HG03457 (cell line): ENCODE results near the gene MAD1L1.
"Not testable (repeated sequence)": the region's sequence is repeated elsewhere in the genome, so short reads cannot be mapped to it uniquely, and the experiment has no call there.

Source experiments
- ATAC-seq: cut with Tn5 transposase; IDR thresholded peaks from one replicate; pipeline ENCODE4 v1.9.1; 2021; ENCODE audit warnings: moderate number of reproducible peaks; ENCODE audit not compliant: unreplicated experiment

The MAD1L1 gene

DNA sequence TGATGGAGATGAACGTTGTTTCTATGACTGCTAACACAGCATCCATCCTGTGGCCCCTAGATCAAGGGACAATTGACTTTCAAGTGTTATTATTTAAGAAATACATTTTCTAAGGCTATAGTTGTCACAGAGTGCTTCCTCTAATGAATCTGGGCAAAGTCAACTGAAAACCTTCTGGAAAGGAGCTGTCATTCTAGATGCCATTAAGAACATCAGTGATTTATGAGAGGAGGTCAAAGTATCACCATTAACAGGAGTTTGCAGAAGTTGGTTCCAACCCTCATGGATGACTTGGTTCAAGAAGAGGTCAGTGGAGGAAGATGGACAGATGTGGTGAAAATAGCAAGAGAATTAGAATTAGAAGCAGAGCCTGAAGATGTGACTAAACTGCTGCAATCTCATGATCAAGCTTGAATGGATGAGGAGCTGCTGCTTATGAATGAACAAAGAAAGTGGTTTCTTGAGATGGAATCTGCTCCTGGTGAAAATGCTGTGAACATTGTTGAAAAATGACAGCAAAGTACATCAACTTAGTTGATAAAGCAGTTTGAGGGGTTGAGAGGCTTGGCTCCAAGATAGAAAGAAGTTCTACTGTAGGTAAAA lies 400.7 kb downstream of the MAD1L1 start:
- not testable (repeated sequence) for ATAC-seq

DNA sequence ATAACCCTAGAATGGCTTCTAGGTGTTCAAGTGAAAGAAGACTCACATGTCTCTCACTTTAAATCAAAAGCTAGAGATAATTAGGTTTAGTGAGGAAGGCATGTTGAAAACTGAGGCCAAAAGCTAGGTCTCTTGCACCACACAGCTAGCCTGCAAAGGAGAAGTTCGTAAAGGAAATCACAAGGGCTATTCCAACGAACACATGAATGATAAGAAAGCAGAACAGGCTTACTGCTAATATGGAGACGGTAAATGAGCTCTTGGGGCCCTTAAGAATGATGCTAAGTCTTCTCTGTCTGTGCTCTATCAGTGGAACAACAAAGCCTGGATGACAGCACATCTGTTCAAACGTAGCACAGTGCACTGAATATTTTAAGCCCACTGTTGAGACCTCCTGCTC lies 401.3 kb downstream of the MAD1L1 start:
- ATAC-seq: not testable (repeated sequence)

DNA sequence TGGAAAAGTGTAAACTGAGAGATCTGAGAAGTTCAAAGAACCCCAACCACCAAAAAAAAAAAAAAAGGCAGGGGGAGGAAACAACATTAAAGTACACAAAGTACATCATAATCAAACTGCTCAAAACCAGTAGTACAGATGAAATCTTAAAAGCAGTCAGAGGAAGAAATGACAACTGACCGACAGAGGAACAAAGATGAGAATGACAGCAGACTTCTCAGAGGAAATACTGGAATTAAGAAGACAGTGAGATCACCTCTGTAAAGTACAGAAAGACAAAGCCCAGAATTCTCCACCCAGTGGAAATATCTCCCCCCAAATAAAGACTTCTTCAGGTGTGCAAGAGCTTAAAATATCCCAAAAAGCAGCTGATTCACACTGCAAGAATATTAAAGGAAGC lies 403.1 kb downstream of the MAD1L1 start:
- not testable (repeated sequence) for ATAC-seq

DNA sequence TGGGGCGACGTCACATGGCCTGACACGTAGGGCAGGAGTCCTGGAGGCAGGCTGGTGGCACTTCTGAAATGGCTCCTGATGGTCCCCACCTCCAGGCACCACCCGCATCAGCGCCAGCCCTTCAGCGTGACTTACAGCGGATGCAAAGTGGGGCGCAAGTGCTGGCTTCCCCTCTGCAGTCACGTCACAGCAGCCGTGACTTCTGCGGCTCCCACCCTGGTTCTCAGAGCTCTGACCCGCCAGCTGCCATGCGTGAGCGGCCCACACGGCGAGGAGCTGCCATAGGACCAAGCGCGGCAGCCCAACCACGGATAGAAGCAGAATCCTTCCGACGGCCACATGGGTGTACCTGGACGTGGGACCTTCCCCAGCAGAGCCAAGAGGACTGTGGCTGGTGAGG lies 403.6 kb downstream of the MAD1L1 start:
- no peak for ATAC-seq

DNA sequence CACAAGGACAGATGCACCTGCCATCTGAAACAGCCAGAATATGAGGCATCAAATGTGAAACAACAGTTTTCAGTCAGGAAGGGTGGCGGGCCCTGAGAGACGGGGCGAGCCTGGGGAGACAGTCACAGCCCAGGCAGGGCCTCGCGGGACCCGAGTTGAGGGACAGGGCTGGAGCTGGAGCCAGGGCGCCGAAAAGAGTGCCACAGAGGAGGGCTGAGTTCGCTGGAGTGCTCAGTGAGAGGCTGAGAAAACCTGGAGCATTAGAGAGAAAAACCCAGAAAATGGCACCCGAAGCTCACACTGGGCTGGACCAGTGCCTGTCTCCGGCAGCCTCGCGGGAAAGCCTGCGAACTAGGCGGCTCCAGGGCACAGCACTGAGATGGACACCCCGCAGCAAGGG lies 404.6 kb downstream of the MAD1L1 start:
- not testable (repeated sequence) for ATAC-seq

DNA sequence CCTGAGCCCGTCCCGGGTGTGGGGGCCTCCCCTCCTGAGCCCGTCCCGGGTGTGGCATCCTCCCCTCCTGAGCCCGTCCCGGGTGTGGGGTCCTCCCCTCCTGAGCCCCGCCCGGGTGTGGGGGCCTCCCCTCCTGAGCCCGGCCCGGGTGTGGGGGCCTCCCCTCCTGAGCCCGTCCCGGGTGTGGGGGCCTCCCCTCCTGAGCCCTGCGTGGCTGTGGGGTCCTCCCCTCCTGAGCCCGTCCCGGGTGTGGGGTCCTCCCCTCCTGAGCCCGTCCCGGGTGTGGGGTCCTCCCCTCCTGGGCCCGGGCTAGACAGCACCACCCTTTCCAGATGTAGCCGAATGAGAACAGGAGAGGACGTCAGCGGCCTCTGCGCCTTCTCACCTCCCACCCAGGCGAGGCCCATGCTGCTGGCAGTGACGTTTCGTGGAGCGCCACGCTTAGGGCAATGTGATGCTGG lies 405.2 kb downstream of the MAD1L1 start:
- not testable (repeated sequence) for ATAC-seq

DNA sequence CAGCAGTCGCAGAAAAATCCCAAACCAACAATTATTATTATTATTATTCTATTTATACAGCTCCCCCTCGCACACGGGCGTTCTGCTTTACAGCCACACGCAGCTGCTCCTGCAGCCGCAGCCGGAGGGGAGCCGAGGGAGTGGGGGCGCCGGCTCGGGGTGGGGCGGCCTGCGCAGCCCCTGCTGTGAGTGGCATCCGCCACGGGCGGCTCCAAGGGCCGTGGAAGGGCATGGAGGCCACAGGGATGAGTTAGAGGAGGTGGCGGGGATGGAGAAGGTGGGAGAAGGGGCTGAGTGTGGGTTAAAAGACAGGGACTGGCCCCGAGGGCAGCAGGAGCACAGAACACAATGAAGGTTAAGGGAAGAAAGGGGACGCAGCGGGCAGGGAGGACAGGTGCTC lies 405.8 kb downstream of the MAD1L1 start:
- ATAC-seq: not testable (repeated sequence)

DNA sequence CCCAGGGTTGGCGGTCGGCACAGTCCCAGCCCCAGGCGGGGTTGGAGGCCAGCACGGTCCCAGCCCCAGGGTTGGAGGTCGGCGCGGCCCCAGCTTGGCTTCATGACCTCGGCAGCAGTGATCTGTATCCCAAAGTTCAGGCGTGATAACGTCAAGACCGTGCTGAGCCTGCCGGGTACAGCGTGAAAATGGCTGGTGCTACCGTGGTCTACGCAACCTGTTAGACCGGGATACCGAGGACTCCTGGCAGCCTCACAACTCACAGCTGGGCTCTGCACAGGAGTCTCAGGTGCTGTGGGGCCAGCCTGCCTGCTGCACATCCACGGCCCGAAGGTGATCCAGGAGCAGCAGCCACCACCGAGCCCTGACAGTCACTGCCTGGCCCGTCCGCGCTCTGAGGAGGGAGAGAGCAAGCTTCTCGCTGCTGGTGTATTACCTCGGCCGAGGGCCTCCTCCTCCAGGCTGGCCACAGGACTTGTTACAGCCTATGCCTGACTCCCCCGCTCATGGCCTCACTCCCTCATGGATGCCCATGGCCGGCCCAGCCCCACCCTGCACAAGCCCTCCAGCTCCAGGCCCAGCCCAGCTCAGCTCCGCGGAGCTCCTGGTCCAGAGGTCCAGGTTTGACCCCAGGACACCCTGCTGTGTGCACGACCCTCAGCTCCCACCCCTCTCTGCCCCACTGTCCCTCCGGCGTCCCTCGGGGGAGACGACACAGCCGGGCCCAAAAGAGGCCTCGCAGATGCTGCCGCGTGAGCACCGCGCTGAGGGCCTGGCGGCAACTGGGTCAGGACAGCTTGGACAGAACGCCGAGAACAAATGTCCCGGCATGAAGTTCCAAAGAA lies 406.6 kb downstream of the MAD1L1 start:
- no peak for ATAC-seq

DNA sequence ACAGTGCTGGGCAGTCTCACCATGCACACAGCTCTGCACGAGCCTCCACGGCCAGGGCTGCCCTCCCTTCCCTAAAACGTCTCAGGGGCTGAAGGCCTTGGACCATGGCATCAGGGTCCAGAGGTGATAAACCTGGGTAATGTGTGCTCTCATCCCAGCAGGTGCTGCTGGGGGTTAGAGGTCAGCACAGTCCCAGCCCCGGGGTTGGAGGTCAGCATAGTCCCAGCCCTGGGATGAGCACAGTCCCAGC lies 407.2 kb downstream of the MAD1L1 start:
- not testable (repeated sequence) for ATAC-seq

DNA sequence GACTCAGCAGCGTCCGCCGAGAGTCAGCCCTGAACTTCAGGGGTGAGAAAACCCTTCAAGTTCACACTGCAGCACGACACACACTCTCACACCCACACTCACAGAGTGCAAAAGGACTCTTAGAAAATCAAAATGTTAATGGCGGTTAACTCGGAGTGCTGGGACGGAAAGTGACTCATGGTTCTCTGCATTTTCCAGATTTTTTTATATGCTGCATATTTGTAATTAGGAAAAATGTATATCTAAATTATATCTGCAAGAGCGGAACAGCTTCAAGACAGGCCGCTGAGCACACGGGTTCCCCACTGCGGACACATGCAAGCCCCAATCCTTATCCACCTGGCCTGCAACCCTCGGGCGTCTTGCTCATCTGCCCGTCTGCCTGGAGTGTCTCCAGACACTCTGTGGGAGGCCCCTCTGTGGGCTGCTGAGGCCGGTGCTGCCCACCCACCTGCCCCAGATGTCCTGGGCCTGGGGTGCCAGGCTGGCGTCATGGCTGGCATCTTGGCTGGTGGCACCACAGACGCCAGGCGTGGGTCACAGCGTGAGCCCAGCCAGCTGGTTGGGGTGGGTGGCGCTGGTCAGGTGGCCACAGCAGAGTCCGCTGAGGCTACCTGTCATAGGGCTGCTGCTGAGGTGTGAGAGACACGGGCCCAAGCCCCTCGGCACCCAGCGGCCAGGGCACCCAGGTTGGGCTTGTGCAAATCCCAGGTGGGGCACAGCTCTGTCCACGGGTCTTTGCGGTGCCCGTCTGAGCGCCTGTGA lies 407.7 kb downstream of the MAD1L1 start:
- not testable (repeated sequence) for ATAC-seq

DNA sequence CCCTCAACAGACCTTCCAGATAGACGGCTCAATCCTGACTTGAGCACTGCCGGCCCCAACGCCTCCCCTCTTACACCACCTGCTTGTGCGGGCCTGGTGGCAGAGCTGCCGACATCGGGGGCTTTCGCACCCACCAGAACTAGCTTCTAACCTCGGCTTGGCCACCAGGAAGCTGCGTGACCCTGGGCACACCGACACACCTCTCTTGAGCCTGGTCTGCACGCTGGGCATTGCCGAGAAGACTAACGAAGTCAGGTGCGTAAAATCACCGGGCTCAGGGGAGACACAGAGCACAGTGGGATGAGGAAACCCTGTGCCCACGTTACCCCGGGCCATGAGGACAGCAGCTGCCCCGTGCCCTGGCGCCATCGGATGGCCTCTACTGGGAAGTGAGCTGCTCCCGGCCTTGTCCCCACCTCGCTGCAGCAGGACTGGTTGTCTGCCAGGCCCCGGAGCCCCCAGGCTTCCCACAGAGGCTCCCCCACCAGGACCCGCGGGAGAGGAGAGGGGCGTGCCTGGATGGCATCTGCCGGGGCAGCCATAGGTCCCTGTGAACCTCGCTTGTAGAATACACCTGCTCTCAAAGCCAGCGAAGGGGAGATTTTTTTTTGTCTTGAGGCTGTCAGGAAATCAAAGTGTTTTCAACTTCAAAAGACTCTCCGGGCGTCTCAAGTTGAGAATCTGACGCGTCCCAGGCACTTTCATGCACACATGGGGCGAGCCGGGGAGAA lies 408.4 kb downstream of the MAD1L1 start:
- ATAC-seq: not testable (repeated sequence)

DNA sequence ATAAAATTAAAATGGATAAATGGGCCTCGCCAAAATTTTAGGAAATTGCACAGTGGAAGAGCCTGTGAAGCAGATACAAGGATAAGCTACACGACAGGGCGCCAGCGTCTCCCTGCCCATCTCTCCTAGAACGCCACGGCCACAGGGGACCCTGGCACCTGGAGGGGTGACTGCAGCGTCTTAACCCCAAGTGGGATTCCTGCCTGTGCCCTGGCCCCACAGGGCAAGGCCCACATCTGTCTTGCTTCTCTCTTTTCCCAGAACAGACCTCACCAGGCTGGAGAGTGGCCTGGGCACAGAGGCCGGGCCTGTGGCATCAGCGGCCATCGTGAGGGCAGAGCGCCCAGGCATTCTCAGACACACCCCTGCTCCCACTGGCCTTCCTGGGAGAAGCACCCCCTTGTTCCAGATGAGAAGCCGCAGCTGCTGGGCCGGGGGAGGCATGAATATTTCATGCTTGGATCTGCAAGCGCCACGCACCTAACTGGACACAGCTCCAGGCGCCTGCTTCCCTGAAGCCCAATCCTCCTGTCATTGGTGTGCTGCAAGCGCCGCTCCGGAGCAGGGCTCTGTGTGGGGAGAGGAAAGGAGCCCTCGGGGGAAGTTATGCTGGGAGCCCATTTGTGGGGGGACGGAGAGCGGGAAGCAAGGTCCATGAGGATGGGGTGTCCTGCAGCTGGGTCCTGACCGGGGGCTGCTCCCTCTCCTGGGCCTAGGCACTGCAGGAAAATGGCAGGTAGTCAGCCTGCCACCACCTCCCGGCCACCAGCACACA lies 409.2 kb downstream of the MAD1L1 start:
- ATAC-seq: no peak

DNA sequence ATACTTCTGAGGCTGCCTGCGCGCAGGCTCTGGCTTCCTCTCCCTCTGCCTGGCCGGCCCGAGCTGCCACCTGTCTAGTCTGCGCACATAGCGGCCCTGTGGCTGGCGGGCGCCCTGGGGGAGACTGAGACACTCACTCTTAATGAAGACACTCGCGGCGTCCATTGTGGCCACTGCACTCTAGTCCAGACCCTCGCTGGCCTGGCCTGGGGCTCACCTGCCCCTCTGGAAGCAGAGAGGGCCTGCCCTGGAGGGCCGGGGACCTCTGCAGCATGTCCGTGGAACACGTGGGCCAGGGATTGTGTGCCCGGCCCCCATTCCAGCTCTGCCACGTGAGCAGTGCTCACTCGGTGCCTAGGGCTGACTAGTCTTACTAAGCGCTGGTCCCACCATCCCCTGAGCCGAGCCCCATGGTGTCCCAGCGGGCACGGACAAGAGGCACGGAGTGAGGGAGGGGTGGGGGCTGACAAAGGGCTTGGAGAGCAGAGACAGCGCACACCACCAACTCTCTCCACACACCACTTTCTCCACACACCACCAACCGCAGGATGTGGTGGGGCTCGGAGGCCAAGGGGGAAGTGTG lies 413.4 kb downstream of the MAD1L1 start:
- ATAC-seq: no peak

DNA sequence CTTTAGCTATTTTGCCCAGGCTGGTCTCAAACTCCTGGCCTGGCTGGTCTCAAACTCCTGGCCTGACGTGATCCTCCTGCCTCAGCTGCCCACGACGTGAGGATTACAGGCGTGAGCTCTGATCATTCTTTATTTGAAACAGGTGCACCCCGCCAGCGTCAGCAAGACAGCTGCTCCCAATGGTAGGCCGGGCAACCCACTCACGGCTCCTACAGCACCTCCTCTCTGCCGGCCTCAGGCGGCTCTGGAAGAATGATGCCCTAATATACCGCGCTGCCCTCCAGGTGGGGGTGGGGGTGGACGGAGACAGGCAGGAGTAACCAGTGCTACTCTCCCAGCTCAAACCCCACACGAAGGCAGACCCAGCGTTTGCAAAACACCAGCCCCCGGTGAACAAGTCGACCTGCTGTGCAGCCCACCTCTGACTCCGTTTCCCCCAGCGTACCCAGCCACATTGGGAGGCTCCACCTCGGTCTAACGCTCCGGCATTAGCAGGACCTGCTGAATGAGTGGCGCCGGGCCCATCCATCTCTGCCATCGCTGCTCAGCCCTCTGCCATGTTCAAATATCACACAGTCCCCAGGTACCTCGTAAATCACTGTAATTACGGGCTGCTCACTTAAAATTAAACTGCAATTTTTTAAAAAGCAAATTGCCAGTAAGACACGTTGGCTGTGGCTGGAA lies 414.0 kb downstream of the MAD1L1 start:
- ATAC-seq: no peak

DNA sequence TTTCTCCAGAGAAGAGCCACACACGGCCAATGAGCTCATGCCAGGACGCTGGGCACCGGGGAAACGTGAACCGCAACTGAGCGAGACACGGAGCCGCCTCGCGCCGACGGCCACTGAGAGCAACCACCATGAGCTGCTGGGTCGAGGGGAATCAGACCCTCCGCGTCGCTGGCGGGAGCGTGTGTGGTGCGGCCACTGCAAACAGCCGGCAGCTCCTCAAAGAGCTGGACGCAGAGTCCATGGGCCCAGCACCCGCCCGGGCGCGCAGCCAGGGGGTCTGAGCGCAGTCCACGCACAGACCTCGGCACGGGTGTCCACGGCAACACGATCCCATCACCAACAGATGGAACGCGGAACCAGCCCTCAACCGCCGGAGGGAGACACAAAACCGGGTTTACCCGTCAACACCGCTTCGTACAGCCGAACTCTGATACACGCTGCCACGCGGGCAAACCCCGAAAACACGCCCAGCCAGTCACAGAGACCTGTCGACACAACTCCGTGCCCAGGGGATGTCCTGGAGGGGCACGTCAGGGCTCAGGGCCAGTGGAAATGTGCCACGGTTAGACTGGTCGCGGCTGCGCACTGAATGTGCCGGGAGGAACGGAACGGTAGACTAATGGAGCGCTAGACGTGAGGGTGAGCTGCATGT lies 415.6 kb downstream of the MAD1L1 start:
- no peak for ATAC-seq

DNA sequence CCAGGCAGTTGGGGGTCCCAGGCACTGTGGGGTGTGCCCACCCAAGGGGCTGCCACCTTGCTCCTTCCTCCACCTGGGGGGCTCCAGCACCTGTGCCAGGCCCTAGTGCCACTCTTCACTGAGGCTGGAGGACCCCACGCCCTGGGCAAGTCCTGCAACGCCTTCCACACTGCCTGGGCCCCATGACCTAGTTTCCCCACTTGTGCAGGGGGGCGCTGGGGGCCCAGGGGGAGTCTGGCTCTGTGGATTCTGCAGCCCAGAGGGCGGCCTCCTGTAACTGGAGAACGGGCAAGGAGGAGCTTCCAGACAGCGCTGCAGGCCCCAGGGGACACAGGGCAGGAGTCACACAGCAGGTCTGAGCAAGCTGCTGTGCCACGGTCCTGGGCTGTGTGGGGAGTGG lies 416.3 kb downstream of the MAD1L1 start:
- ATAC-seq: not testable (repeated sequence)

DNA sequence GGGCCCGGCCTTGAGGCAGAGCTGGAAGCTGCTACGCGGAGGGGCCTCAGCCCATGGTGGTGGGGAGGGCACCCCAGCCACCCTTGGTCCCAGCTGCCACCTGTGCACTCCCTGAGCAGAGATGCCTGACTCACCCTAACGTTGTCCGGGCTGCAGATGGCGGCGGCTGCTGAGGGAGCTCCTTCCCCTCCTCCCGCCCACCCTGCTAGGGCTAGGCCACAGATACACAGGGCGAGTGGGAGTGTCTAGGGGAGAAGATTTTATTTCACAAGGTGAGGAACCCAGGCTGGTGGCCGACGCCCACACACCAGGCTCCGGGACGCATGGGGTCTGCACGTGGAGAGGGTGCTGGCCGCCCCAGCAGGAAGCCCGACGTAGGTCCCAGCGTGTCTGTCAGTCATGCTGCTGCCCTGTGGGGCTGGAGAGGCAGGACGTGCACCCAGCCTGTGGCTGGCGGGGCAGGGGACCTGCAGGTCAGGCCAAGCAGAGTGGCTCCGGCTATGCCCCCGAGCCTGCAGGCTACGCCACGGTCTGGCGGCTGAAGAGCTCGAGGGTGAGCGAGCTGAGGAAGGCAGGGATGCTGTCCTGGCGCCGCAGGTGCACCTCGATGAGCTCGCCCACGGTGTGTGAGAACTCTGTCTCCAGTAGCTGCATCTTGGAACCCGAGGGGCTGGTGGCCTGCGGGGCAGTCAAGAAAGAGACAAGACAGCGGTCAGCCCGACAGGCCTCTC lies 417.0 kb downstream of the MAD1L1 start:
- not testable (repeated sequence) for ATAC-seq

DNA sequence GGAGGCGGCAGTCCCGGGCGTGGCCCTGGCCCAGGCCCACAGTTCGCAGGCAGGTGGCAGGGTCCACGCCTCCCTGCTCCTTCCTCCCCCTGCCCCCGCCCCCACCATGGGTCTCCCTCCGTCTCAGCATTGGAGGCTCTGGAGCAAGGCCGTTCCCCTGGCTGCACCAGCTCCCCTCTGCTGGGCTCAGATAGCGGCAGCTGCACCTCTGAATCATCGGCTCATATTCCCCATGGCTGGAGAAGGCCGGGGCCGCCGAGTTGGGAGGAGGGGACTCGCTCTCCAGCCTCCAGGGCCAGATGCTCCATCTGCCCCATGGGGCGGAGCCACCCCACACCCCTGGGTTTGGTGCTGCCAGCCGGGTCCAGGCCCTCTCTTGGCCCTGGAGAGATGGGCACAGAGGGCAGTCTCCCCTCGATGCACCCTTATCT lies 417.7 kb downstream of the MAD1L1 start:
- ATAC-seq: no peak
